ENCODE measurements around the gene CTU1.

CTU1 gene

GRCh38 chr19:51108805-51109146 is 567 bp upstream of the CTU1 start:
- H3K4me3 ChIP-seq (ENCODE audit: low read depth, low read length) = peak overlapping the region; percentile 68
- DNase-seq (ENCODE audit: low read depth) = no peak
- TF ChIP-seq CTCF (IDR thresholded peaks at IDR 0.05; ENCODE audit: control insufficient read depth, extremely low read depth, insufficient read depth) = no peak

- TF ChIP-seq CTCF (IDR thresholded peaks at IDR 0.05; ENCODE audit: control insufficient read depth, extremely low read depth, insufficient read depth) = peak; percentile 14; the same call in 1 of the 2 replicates
- peak overlapping the region; percentile 68 for H3K4me3 ChIP-seq (ENCODE audit: low read depth, low read length)
- no peak for DNase-seq (ENCODE audit: low read depth)
Measured at GRCh38 chr19:51107406-51108065, 673 bp downstream of the CTU1 start.

- TF ChIP-seq CTCF (IDR thresholded peaks at IDR 0.05; ENCODE audit: control insufficient read depth, extremely low read depth, insufficient read depth) = no peak
- no peak overlapping the region for H3K4me3 ChIP-seq (ENCODE audit: low read depth, low read length)
- DNase-seq (ENCODE audit: low read depth) = no peak
Measured at GRCh38 chr19:51103926-51104341, 4.3 kb downstream of the CTU1 start.

GRCh38 chr19:51102991-51103390 is 5.2 kb downstream of the CTU1 start:
- TF ChIP-seq CTCF (IDR thresholded peaks at IDR 0.05; ENCODE audit: control insufficient read depth, extremely low read depth, insufficient read depth) = no peak

GRCh38 chr19:51101171-51101865 is 6.9 kb downstream of the CTU1 start:
- no peak for TF ChIP-seq CTCF (IDR thresholded peaks at IDR 0.05; ENCODE audit: control insufficient read depth, extremely low read depth, insufficient read depth)
- DNase-seq (ENCODE audit: low read depth) = no peak
- H3K4me3 ChIP-seq (ENCODE audit: low read depth, low read length) = no peak overlapping the region

More at GRCh38 chr19:51102991-51103390, 5.2 kb downstream of the CTU1 start:
- DNase-seq (ENCODE audit: low read depth) = no peak
- H3K4me3 ChIP-seq (ENCODE audit: low read depth, low read length) = no peak overlapping the region

GRCh38 chr19:51100601-51101000 is 7.6 kb downstream of the CTU1 start:
- H3K4me3 ChIP-seq (ENCODE audit: low read depth, low read length) = no peak overlapping the region
- no peak for DNase-seq (ENCODE audit: low read depth)
- TF ChIP-seq CTCF (IDR thresholded peaks at IDR 0.05; ENCODE audit: control insufficient read depth, extremely low read depth, insufficient read depth) = no peak

- DNase-seq (ENCODE audit: low read depth) = no peak
- no peak overlapping the region for H3K4me3 ChIP-seq (ENCODE audit: low read depth, low read length)
- no peak for TF ChIP-seq CTCF (IDR thresholded peaks at IDR 0.05; ENCODE audit: control insufficient read depth, extremely low read depth, insufficient read depth)
Measured at GRCh38 chr19:51099047-51099382, 9.2 kb downstream of the CTU1 start.
